ENCODE data around the gene THADA.
"Not testable (repeated sequence)": the region's sequence is repeated elsewhere in the genome, so short reads cannot be mapped to it uniquely, and the experiment has no call there.

THADA gene

DNA sequence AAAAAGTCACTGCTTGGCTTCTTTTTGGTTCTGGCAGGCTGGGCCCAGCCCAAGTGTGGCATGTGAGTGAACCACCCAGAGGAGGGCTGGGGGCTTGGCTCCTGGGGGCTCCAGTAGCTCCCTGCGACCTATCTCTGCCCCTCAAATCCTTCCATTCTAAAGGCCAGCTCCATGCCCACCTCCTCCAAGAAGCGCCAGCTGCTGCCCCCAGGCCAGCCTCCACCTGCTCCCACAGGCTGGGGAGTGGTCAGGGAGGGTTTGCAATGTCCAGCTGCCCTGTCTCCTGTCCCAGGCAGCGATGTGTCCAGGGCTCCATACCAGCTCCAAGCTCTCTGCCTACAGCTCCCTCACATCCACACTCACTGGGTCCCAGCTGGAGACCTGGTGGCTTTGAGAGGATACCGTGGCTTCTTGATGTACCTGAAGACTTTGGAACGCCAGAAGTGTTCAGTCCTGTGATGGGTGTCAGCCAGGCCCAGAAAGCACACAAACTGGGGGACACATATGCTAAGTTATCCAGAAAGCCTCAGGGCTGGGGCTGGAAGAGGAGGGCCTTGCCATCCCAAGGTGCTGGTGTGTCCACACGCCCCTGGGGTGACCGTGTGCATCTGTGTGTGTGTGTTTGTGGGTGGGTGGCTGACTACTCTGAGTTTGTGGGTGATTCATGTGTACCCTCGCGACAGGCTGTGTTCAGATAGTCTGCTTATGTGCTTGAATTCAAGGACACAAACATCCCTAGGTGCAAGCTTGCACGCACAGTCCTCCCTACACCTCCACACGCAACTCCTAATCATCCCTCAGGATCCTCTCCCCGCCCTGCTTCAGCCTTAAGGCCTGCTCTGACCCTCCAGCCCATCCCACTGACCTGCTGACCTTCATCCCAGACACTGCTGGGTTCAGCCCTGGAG is 402.8 kb downstream of the THADA start:
- TF ChIP-seq, protein P1, sequence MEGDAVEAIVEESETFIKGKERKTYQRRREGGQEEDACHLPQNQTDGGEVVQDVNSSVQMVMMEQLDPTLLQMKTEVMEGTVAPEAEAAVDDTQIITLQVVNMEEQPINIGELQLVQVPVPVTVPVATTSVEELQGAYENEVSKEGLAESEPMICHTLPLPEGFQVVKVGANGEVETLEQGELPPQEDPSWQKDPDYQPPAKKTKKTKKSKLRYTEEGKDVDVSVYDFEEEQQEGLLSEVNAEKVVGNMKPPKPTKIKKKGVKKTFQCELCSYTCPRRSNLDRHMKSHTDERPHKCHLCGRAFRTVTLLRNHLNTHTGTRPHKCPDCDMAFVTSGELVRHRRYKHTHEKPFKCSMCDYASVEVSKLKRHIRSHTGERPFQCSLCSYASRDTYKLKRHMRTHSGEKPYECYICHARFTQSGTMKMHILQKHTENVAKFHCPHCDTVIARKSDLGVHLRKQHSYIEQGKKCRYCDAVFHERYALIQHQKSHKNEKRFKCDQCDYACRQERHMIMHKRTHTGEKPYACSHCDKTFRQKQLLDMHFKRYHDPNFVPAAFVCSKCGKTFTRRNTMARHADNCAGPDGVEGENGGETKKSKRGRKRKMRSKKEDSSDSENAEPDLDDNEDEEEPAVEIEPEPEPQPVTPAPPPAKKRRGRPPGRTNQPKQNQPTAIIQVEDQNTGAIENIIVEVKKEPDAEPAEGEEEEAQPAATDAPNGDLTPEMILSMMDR (IDR thresholded peaks at IDR 0.05; ENCODE audit: low read depth, low read length) = no peak
- no peak overlapping the region for H3K4me3 ChIP-seq (ENCODE audit: low read depth, low read length)

DNA sequence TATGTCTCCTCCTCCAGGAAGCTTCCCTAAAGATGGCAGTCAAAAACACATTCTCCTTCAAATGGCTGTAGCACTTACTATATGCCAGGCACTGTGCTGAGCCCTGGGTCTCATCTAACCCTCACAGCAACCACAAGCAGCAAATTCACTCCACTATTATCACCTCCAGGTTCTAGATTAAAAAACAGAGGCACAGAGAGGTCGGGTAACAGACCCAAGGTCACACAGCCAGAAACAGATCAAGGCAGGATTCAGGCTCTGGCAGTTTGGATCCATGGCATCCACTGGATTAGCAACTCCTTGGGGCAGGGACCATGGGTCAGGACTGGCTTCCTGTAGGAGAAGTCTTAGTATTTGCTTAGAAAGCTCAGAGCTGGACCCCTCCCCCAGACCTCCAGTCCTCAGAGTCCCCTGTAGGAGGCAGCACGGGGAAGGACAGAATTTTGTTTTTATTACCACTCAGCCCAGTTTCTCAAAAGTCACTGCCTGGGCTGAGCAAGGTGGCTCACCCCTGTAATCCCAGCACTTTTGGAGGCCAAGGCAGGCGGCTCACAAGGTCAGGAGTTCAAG is 403.8 kb downstream of the THADA start:
- TF ChIP-seq, protein P1 (IDR thresholded peaks at IDR 0.05; ENCODE audit: low read depth, low read length) = peak; percentile 23; the same call in 1 of the 2 replicates
- H3K4me3 ChIP-seq (ENCODE audit: low read depth, low read length) = no peak overlapping the region

DNA sequence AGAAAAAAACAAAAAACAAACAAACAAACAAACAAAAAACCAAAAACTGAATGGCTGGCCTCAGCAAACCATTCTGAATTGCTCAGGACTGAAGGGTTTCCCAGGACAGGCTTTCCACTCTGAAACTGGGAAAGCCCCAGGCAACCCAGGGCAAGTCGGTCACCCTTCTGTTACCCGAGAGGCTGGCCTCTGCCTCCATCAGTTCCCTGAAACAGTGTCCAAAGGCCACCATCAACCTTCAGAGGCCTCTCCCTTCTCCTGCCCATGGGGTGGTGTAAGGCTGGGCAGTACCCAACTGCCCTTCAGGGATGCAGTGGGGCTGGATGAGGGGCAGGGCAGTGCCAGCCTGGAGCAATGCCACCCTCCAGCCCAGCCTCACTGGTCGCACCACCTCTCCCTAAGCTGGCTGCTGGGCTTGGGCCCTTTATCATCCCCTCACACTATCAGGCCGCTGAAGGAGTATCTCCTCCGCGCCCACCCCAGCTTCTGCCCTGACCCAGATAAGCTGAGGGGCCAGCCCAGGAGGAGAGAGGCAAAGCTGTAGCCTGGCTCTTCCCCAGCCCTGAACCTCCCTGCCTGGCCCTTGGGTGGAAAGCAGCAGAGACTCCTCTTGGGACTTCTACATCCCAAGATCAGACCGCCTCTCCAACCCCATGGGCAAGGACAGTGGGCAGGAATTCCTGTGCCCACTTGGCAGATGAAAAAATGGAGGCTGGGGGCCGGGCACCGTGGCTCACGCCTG is 405.4 kb downstream of the THADA start:
- H3K4me3 ChIP-seq (ENCODE audit: low read depth, low read length) = no peak overlapping the region
- TF ChIP-seq, protein P1 (IDR thresholded peaks at IDR 0.05; ENCODE audit: low read depth, low read length) = no peak

DNA sequence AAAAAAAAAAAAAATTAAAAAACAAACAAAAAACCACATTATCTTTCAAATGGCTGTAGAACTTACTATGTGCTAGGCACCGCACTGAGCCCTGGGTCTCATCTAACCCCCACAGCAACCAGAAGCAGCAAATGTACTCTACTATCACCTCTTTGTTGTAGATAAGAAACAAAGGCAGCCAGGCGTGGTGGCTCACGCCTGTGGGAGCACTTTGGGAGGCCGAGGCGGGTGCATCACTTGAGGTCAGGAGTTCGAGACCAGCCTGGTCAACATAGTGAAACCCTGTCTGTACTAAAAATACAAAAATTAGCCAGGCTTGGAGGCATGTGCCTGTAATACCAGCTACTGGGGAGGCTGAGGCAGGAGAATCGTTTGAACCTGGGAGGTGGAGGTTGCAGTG is 406.0 kb downstream of the THADA start:
- H3K4me3 ChIP-seq (ENCODE audit: low read depth, low read length) = not testable (repeated sequence)

DNA sequence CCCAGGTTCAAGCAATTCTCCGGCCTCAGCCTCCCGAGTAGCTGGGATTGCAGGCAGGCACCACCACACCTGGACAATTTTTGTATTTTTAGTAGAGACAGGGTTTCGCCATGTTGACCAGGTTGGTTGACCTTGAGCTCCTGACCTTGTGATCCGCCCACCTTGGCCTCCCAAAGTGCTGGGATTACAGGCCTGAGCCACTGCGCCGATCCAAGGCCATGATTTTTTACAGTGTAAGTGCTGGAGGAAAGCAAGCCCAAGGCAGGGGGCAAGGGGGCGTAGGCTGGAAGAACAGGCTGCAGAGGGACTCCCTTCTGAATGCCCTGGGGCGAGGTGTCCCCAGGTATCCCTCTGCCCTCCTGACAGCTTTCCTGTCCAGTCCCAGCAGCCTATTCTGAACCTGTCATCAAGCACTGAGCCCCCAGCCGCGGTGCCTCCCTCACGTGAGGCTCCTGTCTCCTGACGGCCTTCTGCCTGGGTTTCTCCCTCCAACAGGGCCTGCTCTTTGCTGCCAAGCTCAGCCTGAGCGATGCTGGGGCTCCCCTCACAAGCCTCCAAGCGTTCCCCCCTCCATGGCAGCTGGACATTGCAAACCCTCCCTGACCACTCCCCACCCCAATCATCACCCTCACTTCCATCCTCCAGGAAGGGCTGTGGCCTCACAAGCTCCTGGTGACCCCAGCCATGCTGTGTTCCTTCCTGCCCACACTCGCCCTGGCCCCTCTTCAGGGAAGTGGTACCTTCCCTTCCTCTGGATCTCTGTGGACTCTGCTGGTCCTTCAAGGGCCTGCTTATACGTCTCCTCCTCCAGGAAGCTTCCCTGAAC is 407.1 kb downstream of the THADA start:
- H3K4me3 ChIP-seq (ENCODE audit: low read depth, low read length) = no peak overlapping the region
- TF ChIP-seq, protein P1 (IDR thresholded peaks at IDR 0.05; ENCODE audit: low read depth, low read length) = no peak

DNA sequence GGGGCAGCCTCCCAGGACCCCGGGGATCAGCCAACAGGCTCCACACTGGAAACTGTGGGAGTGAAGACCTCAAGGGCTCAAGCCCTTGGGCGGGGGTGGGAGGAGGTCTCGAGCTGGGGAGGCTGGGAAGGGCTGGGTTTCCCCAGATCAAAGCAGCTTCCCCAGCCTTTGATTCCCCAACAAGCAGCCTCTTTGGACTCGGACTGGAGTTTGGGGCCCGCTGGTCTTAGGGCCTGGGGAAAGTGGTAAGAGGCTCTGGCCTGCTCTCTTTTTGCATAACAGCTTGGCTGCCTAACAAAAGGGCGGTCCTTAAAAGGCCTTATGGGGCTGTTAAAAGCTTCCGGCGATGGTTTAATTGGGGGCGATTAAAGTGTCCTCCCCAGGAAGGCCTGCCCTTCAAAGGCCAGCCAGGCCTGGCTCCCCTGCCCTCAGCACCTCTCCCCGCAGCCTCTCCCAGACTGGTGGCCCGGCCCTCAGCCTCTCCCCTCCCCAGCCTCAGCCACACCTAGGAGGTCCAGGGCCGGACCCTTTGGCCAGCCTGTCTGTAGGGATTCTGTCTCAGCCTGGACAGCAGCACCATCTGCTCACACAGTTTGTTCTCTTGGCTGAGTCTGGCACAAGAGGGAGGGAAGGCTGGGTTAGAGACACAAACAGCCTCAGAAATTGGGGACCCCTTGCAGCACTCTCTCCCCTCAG is 409.0 kb downstream of the THADA start:
- TF ChIP-seq, protein P1 (IDR thresholded peaks at IDR 0.05; ENCODE audit: low read depth, low read length) = no peak
- no peak overlapping the region for H3K4me3 ChIP-seq (ENCODE audit: low read depth, low read length)

DNA sequence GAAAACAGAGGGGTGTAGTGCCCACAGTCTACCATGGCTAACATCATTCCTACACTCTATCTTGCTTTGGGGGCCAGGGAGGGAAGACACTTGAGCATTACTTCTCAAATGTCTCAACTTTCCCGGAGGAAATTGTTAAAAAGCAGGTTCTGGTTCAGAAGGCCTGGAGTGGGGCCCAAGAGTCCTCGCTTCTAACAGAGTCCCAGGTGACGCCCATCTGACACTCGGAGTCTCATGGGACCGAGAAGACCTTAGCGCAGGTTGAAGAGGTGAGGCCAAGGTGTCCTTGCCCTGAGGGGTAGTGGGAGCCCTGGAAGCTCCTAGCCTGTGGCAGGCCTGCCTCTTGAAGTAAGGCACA is 409.5 kb downstream of the THADA start:
- TF ChIP-seq, protein P1 (IDR thresholded peaks at IDR 0.05; ENCODE audit: low read depth, low read length) = no peak
- no peak overlapping the region for H3K4me3 ChIP-seq (ENCODE audit: low read depth, low read length)
